ENCODE data around the gene NOXO1. TPM values are rescaled to one million over a fixed set of nuclear protein-coding genes. Genes with fewer than 3 reads are reported as not detected.

The NOXO1 gene
- total RNA-seq, 1 donor from 2014 or later, result 1.2 TPM

- intact Hi-C loops (cut with DNase I), result no loop called here
- Histone ChIP-seq H3K4me3 (peak overlapping the region; percentile 67 to 81), H3K27ac (peak overlapping the region; percentile 52), H3K4me1 (peaks cover 83% of the 10 kb centered on the region), H3K9me3 (no peaks in the 10 kb centered on the region), H3K36me3 (no peaks in the 10 kb centered on the region), H3K27me3 (no peaks in the 10 kb centered on the region)
- no peak for DNase-seq (ENCODE audit: extremely low spot score in 2 of 2)
- no peak for TF ChIP-seq POLR2A (IDR thresholded peaks at IDR 0.05)
- no peak for TF ChIP-seq POLR2AphosphoS5 (IDR thresholded peaks at IDR 0.05; ENCODE audit: insufficient read depth in 1 of 2, low read depth in 1 of 2)
- TF ChIP-seq CTCF (IDR thresholded peaks at IDR 0.05), result no peak
These were observed 46.0 kb upstream of the NOXO1 start for GRCh38 chr16:2027024-2028010.

GRCh38 chr16:2026461-2027023 lies 45.3 kb upstream of the NOXO1 start, which contains the start of gene NHERF2:
NHERF2 (plus strand) TSS chr16:2026902; CDS start chr16:2027006, 104 bp downstream.
- TF ChIP-seq CTCF (IDR thresholded peaks at IDR 0.05) (no peak), POLR2A (IDR thresholded peaks at IDR 0.05) (no peak), POLR2AphosphoS5 (IDR thresholded peaks at IDR 0.05; ENCODE audit: insufficient read depth in 1 of 2, low read depth in 1 of 2) (no peak)
- no peaks in the 10 kb centered on the region for H3K9me3 ChIP-seq
- peaks cover 78% of the 10 kb centered on the region for H3K4me1 ChIP-seq
- H3K27ac ChIP-seq, result peak within 1 kb of the TSS; percentile 81
- no peak for DNase-seq (ENCODE audit: extremely low spot score in 2 of 2)
- H3K27me3 ChIP-seq, result no peaks in the 10 kb centered on the region
- intact Hi-C loops (cut with DNase I), result no loop called here
- peak within 1 kb of the TSS; percentile 67 to 81 for H3K4me3 ChIP-seq
- H3K36me3 ChIP-seq, result no peaks in the 10 kb centered on the region

- Histone ChIP-seq H3K27ac (peak overlapping the region; percentile 81), H3K36me3 (no peaks in the 10 kb centered on the region), H3K9me3 (no peaks in the 10 kb centered on the region), H3K4me1 (peaks cover 72% of the 10 kb centered on the region), H3K27me3 (no peaks in the 10 kb centered on the region), H3K4me3 (peak overlapping the region; percentile 67 to 81)
- DNase-seq (ENCODE audit: extremely low spot score in 2 of 2), result no peak
- no peak for TF ChIP-seq POLR2AphosphoS5 (IDR thresholded peaks at IDR 0.05; ENCODE audit: insufficient read depth in 1 of 2, low read depth in 1 of 2)
- TF ChIP-seq CTCF (IDR thresholded peaks at IDR 0.05), result no peak
- TF ChIP-seq POLR2A (IDR thresholded peaks at IDR 0.05), result no peak
- intact Hi-C loops (cut with DNase I), result no loop called here
These were observed 44.7 kb upstream of the NOXO1 start for GRCh38 chr16:2025878-2026460.

- DNase-seq (ENCODE audit: extremely low spot score in 2 of 2), result no peak
- H3K4me1 ChIP-seq, result peaks cover 71% of the 10 kb centered on the region
- H3K27ac ChIP-seq, result no peak overlapping the region
- intact Hi-C loops (cut with DNase I), result no loop called here
- H3K4me3 ChIP-seq, result no peak overlapping the region
- H3K9me3 ChIP-seq, result no peaks in the 10 kb centered on the region
- TF ChIP-seq POLR2AphosphoS5 (IDR thresholded peaks at IDR 0.05; ENCODE audit: insufficient read depth in 1 of 2, low read depth in 1 of 2) (no peak), POLR2A (IDR thresholded peaks at IDR 0.05) (no peak), CTCF (IDR thresholded peaks at IDR 0.05) (no peak)
- peaks cover 2% of the 10 kb centered on the region for H3K27me3 ChIP-seq
- H3K36me3 ChIP-seq, result no peaks in the 10 kb centered on the region
These were observed 44.0 kb upstream of the NOXO1 start for GRCh38 chr16:2025251-2025650.
